ENCODE measurements around the gene GRK5.
"Not testable (repeated sequence)": the region's sequence is repeated elsewhere in the genome, so short reads cannot be mapped to it uniquely, and the experiment has no call there.

The GRK5 gene

DNA sequence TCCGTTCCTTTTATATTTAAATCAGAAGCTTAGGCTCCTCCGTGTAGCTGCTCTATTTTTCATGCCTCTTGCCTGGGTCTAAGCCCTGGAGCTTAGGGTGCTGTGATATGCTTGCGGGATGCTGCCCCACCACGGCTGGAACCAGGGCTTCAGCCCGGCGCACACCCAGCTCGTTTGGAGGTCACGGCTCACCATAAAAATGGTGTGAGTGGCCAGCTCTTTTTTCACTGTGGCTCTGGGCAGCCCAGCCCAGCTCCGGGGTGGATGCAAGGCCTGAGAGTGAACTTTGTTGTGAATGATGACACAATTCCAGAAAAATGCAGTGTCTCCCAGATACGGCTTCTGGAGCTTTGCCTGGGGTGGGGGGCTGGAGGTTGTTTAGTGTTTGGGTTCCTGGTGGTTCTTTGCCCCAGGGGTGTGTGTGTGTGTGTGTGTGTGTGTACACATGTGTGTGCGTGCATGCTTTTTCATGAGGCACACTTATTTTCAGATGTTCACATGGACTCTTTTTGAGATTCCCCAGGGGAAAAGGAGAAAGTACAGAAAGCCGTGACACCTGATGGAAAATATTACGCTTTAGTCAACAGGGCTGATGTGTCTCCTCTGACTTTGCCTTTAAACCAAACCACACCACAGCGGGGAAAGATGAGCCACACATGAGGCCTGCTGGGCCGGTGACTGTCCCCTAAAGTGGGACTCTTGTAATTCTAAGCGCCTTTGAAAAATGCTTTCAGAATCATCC lies 46.2 kb downstream of the GRK5 start:
- peaks cover 10 to 69% (median 47%) of the 10 kb centered on the region in 5 donors for H3K4me1 ChIP-seq (ENCODE audit: control insufficient read depth in 5 of 5, insufficient read depth in 5 of 5, low read length in 5 of 5)
- no peaks in the 10 kb centered on the region for H3K9me3 ChIP-seq (ENCODE audit: control insufficient read depth in 5 of 5, low read length in 5 of 5)
- H3K4me3 ChIP-seq (ENCODE audit: low read depth in 1 of 5, low read length in 5 of 5), result peak overlapping the region in 1 of 5 donors; percentile 13
- peak overlapping the region; percentile 86 for H3K27ac ChIP-seq (ENCODE audit: low read depth, low read length)
- peak overlapping the region in 4 of 5 donors; percentile 7 to 69 (median 43) for H3K9ac ChIP-seq (ENCODE audit: low read length in 5 of 5)
- no peaks in the 10 kb centered on the region for H3K36me3 ChIP-seq (ENCODE audit: control insufficient read depth in 5 of 5, insufficient read depth in 5 of 5, low read length in 5 of 5)
- no peaks in the 10 kb centered on the region for H3K27me3 ChIP-seq (ENCODE audit: control insufficient read depth in 5 of 5, insufficient read depth in 4 of 5, low read length in 5 of 5)

DNA sequence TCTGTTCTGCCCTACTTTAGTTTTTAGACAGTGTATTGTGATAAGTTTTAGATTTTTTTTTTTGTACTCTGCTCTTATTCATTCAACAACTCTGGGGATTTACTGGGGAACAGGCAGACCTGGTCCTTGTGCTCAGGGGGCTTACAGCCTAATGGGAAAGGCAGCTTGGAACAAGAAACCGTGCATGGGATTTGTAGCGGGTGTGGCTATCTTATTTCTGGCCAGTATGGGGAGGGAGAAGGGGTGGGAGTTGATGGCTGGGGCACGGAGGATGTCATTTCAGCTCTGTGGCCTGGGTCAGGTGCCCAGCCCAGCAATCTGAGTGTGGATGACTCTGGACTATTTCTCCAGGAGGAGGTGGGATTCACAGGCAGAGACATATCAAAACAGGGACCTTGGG lies 47.0 kb downstream of the GRK5 start:
- Histone ChIP-seq H3K4me1 (ENCODE audit: control insufficient read depth in 5 of 5, insufficient read depth in 5 of 5, low read length in 5 of 5) (peaks cover 10 to 71% (median 47%) of the 10 kb centered on the region in 5 donors), H3K27me3 (ENCODE audit: control insufficient read depth in 5 of 5, insufficient read depth in 4 of 5, low read length in 5 of 5) (no peaks in the 10 kb centered on the region), H3K9ac (ENCODE audit: low read length in 5 of 5) (peak overlapping the region in 3 of 5 donors; percentile 16 to 69 (median 42))

DNA sequence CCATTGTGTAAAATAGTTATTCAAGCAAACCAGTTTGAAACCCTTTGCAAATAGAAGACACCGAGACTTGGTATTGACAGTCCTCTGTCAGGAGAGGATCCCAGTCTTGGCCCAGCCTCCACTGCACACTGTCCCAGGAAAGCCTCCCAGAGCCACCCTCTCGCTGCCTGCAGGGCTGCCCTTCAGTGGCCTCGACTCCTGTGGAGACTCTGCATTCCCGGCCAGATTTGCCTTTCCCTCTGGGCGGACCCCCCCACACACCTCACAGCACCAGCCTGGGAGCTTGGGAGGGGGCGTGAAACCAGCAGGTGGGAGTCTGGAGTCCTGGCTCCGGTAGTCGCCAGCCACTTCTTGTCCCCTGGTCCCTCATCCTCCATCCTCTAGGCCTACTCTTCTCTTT lies 48.7 kb downstream of the GRK5 start:
- no peaks in the 10 kb centered on the region for H3K27me3 ChIP-seq (ENCODE audit: control insufficient read depth in 5 of 5, insufficient read depth in 4 of 5, low read length in 5 of 5)
- H3K9me3 ChIP-seq (ENCODE audit: control insufficient read depth in 5 of 5, low read length in 5 of 5), result no peaks in the 10 kb centered on the region
- H3K4me3 ChIP-seq (ENCODE audit: low read depth in 1 of 5, low read length in 5 of 5), result no peak overlapping the region
- no peak overlapping the region for H3K27ac ChIP-seq (ENCODE audit: low read depth, low read length)
- no peaks in the 10 kb centered on the region for H3K36me3 ChIP-seq (ENCODE audit: control insufficient read depth in 5 of 5, insufficient read depth in 5 of 5, low read length in 5 of 5)
- H3K9ac ChIP-seq (ENCODE audit: low read length in 5 of 5), result no peak overlapping the region
- peaks cover 8 to 59% (median 41%) of the 10 kb centered on the region in 5 donors for H3K4me1 ChIP-seq (ENCODE audit: control insufficient read depth in 5 of 5, insufficient read depth in 5 of 5, low read length in 5 of 5)

More for the DNA sequence above, 47.0 kb downstream of the GRK5 start:
- no peaks in the 10 kb centered on the region for H3K9me3 ChIP-seq (ENCODE audit: control insufficient read depth in 5 of 5, low read length in 5 of 5)
- no peaks in the 10 kb centered on the region for H3K36me3 ChIP-seq (ENCODE audit: control insufficient read depth in 5 of 5, insufficient read depth in 5 of 5, low read length in 5 of 5)
- no peak overlapping the region for H3K4me3 ChIP-seq (ENCODE audit: low read depth in 1 of 5, low read length in 5 of 5)
- peak overlapping the region; percentile 86 for H3K27ac ChIP-seq (ENCODE audit: low read depth, low read length)

DNA sequence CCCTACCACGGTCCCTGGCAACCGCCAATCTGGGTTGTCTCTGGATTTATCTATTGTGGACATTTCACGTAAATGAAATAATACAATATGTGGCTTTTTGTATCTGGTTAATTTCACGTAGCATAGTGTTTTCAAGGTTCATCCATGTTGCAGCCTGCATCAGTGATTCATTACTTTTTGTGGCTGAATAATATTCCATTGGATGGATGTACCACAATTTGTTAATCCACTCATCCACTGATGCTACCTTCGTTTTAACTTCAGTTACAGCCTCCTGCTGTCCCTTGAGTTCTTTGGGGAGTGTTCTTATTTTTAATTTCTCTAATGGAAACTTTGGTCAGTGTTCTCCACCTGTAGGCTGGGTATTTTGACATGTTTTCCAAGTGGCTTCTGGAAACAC lies 49.5 kb downstream of the GRK5 start:
- no peak overlapping the region for H3K27ac ChIP-seq (ENCODE audit: low read depth, low read length)
- no peaks in the 10 kb centered on the region for H3K27me3 ChIP-seq (ENCODE audit: control insufficient read depth in 5 of 5, insufficient read depth in 4 of 5, low read length in 5 of 5)
- no peaks in the 10 kb centered on the region for H3K36me3 ChIP-seq (ENCODE audit: control insufficient read depth in 5 of 5, insufficient read depth in 5 of 5, low read length in 5 of 5)
- no peak overlapping the region for H3K4me3 ChIP-seq (ENCODE audit: low read depth in 1 of 5, low read length in 5 of 5)
- H3K9me3 ChIP-seq (ENCODE audit: control insufficient read depth in 5 of 5, low read length in 5 of 5), result no peaks in the 10 kb centered on the region
- H3K4me1 ChIP-seq (ENCODE audit: control insufficient read depth in 5 of 5, insufficient read depth in 5 of 5, low read length in 5 of 5), result peaks cover 8 to 50% (median 35%) of the 10 kb centered on the region in 5 donors
- H3K9ac ChIP-seq (ENCODE audit: low read length in 5 of 5), result no peak overlapping the region

DNA sequence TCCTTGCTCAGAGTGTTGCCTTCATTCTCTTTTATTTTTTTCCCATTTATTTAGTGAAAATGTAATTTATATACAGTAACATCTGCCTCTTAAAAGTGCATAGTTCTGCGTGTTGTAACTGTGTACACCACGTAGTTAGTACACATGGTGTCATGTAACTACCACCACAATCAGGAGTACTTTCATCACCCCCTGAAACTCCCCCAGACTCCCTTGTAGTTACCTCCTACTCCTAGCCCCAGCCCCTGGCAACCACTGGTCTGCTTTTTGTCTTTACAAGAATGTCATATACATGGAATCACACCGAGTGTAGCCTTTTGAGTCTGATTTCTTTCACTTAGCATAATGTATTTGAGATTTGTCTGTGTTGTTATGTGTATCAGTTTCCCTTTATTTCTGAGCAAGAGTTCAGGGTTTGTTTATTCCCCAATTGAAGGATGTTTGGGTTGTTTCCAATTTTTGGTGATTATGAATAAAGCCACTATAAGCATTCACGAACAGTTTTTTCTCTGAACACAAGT lies 50.6 kb downstream of the GRK5 start:
- Histone ChIP-seq H3K27ac (ENCODE audit: low read depth, low read length) (no peak overlapping the region), H3K27me3 (ENCODE audit: control insufficient read depth in 5 of 5, insufficient read depth in 4 of 5, low read length in 5 of 5) (no peaks in the 10 kb centered on the region), H3K4me3 (ENCODE audit: low read depth in 1 of 5, low read length in 5 of 5) (no peak overlapping the region), H3K9me3 (ENCODE audit: control insufficient read depth in 5 of 5, low read length in 5 of 5) (no peaks in the 10 kb centered on the region), H3K9ac (ENCODE audit: low read length in 5 of 5) (no peak overlapping the region), H3K4me1 (ENCODE audit: control insufficient read depth in 5 of 5, insufficient read depth in 5 of 5, low read length in 5 of 5) (peaks cover 5 to 40% (median 25%) of the 10 kb centered on the region in 5 donors), H3K36me3 (ENCODE audit: control insufficient read depth in 5 of 5, insufficient read depth in 5 of 5, low read length in 5 of 5) (no peaks in the 10 kb centered on the region)

DNA sequence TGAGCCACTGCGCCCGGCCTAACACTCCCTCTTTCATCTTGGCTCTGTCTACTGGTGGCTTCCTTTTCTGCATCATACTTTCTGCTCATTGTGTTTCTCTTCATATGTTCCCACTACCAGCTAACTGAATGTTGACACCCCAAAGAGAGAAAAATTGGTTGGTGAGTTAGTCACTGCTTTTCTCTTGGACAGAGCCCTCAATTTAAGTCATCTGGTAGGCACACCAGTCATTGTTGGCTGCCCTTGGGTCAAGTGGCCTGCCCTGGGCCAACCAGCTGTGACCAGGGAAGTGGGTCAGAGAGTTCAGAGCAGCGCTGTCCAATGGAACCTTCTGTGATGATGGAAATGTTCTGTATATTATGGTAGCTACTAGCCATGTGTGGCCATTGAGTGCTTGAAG lies 52.0 kb downstream of the GRK5 start:
- Histone ChIP-seq H3K4me3 (ENCODE audit: low read depth in 1 of 5, low read length in 5 of 5) (no peak overlapping the region), H3K27me3 (ENCODE audit: control insufficient read depth in 5 of 5, insufficient read depth in 4 of 5, low read length in 5 of 5) (no peaks in the 10 kb centered on the region), H3K27ac (ENCODE audit: low read depth, low read length) (no peak overlapping the region), H3K4me1 (ENCODE audit: control insufficient read depth in 5 of 5, insufficient read depth in 5 of 5, low read length in 5 of 5) (peaks cover 6 to 35% (median 16%) of the 10 kb centered on the region in 5 donors), H3K36me3 (ENCODE audit: control insufficient read depth in 5 of 5, insufficient read depth in 5 of 5, low read length in 5 of 5) (no peaks in the 10 kb centered on the region), H3K9me3 (ENCODE audit: control insufficient read depth in 5 of 5, low read length in 5 of 5) (no peaks in the 10 kb centered on the region), H3K9ac (ENCODE audit: low read length in 5 of 5) (no peak overlapping the region)

DNA sequence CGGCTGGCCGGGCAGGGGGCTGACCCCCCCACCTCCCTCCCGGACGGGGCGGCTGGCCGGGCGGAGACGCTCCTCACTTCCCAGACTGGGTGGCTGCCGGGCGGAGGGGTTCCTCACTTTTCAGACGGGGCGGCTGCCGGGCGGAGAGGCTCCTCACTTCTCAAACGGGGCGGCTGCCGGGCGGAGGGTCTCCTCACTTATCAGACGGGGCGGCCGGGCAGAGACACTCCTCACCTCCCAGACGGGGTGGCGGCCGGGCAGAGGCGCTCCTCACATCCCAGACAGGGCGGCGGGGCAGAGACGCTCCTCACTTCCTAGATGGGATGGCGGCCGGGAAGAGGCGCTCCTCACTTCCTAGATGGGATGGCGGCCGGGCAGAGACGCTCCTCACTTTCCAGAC lies 53.6 kb downstream of the GRK5 start:
- not testable (repeated sequence) for H3K4me3 ChIP-seq (ENCODE audit: low read depth in 1 of 5, low read length in 5 of 5); H3K36me3 ChIP-seq (ENCODE audit: control insufficient read depth in 5 of 5, insufficient read depth in 5 of 5, low read length in 5 of 5); H3K9me3 ChIP-seq (ENCODE audit: control insufficient read depth in 5 of 5, low read length in 5 of 5); H3K27me3 ChIP-seq (ENCODE audit: control insufficient read depth in 5 of 5, insufficient read depth in 4 of 5, low read length in 5 of 5); H3K9ac ChIP-seq (ENCODE audit: low read length in 5 of 5); H3K27ac ChIP-seq (ENCODE audit: low read depth, low read length)
- H3K4me1 ChIP-seq (ENCODE audit: control insufficient read depth in 5 of 5, insufficient read depth in 5 of 5, low read length in 5 of 5), result peaks cover 0 to 26% (median 15%) of the 10 kb centered on the region in 5 donors

DNA sequence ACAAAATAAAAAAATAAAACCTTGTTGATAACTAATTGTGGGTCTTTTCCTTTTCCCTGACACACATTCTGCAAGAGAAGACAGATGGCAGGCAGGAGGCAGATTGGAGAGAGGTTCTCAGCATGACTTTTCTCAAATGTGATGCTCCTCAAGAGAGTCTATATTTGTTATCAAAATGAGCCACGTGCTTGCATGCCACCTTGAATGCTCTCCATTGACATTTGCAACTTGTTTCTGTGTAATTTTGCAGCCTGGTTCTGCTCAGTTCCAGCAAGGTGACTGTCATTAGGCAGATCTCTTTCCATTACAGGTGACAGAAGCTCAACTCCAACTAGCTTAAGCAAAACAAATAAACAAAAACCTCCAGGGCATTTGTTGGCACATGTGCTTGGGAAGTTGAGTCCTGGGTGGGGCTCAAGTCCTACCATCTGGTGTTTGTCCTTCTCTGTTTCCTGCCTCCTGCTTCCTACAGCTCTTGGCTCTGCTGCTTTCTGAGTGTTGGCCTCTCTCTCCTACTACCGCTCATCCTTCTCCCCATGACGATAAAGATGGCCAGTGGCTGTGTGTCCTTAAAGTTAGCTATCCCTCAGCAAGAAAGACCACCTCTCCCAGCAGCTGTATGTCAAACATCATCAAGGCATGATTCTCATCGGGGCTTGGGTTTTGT lies 56.7 kb downstream of the GRK5 start:
- H3K36me3 ChIP-seq (ENCODE audit: control insufficient read depth in 5 of 5, insufficient read depth in 5 of 5, low read length in 5 of 5), result no peaks in the 10 kb centered on the region
- H3K4me3 ChIP-seq (ENCODE audit: low read depth in 1 of 5, low read length in 5 of 5), result peak overlapping the region in 1 of 5 donors; percentile 2
- H3K27ac ChIP-seq (ENCODE audit: low read depth, low read length), result peak overlapping the region; percentile 44
- no peaks in the 10 kb centered on the region for H3K9me3 ChIP-seq (ENCODE audit: control insufficient read depth in 5 of 5, low read length in 5 of 5)
- H3K27me3 ChIP-seq (ENCODE audit: control insufficient read depth in 5 of 5, insufficient read depth in 4 of 5, low read length in 5 of 5), result no peaks in the 10 kb centered on the region
- H3K4me1 ChIP-seq (ENCODE audit: control insufficient read depth in 5 of 5, insufficient read depth in 5 of 5, low read length in 5 of 5), result peaks cover 0 to 35% (median 19%) of the 10 kb centered on the region in 5 donors
- no peak overlapping the region for H3K9ac ChIP-seq (ENCODE audit: low read length in 5 of 5)

DNA sequence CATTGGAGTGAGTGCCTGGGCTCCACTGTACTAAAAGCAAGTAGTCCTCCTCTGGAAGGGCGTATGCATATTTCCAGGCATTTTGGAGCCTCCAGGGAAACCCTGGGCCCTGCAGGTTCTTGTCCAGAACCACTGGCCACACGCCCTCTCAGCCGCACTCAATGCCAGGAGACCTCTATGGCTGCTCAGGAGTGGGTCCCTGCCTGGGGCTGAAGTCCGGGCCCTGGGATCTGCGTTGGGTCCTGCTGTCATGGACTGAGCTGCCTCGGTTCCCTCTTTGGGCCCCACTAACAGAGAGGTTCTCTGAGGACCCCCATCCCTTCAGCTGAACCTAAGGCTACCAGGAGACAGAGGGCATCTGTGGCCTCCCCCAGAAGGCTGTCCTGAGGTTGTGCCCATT lies 58.3 kb downstream of the GRK5 start:
- Histone ChIP-seq H3K36me3 (ENCODE audit: control insufficient read depth in 5 of 5, insufficient read depth in 5 of 5, low read length in 5 of 5) (no peaks in the 10 kb centered on the region), H3K4me3 (ENCODE audit: low read depth in 1 of 5, low read length in 5 of 5) (no peak overlapping the region), H3K4me1 (ENCODE audit: control insufficient read depth in 5 of 5, insufficient read depth in 5 of 5, low read length in 5 of 5) (peaks cover 6 to 49% (median 33%) of the 10 kb centered on the region in 5 donors), H3K27me3 (ENCODE audit: control insufficient read depth in 5 of 5, insufficient read depth in 4 of 5, low read length in 5 of 5) (no peaks in the 10 kb centered on the region), H3K9ac (ENCODE audit: low read length in 5 of 5) (no peak overlapping the region), H3K9me3 (ENCODE audit: control insufficient read depth in 5 of 5, low read length in 5 of 5) (no peaks in the 10 kb centered on the region), H3K27ac (ENCODE audit: low read depth, low read length) (no peak overlapping the region)

DNA sequence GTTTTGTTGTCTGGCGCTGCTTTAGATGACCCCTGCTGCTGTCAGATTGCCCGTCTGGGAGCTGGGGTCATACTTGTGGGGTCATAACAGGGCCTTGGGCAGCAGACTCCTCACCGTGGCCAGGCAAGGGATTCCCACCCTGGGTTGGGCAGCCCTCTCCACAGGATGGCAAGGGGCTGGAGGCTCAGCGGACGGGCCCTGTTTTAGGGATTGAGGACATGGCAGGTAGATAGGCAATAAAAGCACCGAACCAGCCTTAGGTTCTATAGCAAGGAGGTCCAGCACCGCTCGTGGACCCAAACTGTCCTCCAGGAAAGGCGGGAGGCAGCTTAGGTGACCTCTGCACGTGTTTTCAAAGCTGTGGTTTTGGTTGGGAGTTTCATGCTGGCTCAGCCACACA lies 60.0 kb downstream of the GRK5 start:
- Histone ChIP-seq H3K9me3 (ENCODE audit: control insufficient read depth in 5 of 5, low read length in 5 of 5) (no peaks in the 10 kb centered on the region), H3K4me3 (ENCODE audit: low read depth in 1 of 5, low read length in 5 of 5) (no peak overlapping the region), H3K4me1 (ENCODE audit: control insufficient read depth in 5 of 5, insufficient read depth in 5 of 5, low read length in 5 of 5) (peaks cover 14 to 66% (median 48%) of the 10 kb centered on the region in 5 donors), H3K27me3 (ENCODE audit: control insufficient read depth in 5 of 5, insufficient read depth in 4 of 5, low read length in 5 of 5) (no peaks in the 10 kb centered on the region), H3K27ac (ENCODE audit: low read depth, low read length) (no peak overlapping the region), H3K9ac (ENCODE audit: low read length in 5 of 5) (no peak overlapping the region), H3K36me3 (ENCODE audit: control insufficient read depth in 5 of 5, insufficient read depth in 5 of 5, low read length in 5 of 5) (no peaks in the 10 kb centered on the region)
